ENCODE data around the gene COL1A1.

DNA sequence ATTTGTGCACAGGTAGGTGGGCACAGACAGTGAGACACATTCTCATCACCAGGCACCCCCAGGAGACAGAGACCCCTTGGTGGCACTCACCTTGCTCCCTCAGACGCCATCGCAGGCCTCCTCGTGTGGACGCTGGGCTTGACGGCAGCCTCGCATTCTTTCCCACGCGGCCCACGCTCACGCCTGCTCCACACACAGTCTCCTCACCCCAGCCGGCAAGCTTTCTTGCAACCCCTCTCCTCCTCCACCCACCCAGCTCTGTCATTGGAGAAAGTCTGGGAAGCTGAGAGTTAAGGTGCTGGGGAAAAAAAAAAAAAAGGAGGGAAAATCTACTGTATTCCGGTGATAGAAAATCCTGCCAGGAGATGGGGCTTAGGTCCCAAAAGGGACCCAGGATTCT is 20.8 kb downstream of the COL1A1 start:
- TF ChIP-seq EZH2 (IDR thresholded peaks at IDR 0.05) (no peak), FOXP2 (optimal IDR thresholded peaks at IDR 0.05; ENCODE audit: control extremely low read depth, extremely low read length, insufficient read depth) (no peak)
